Muscle of arm (tissue), 12 donors: ENCODE results near the gene COL20A1. TPM values are rescaled to one million over a fixed set of nuclear protein-coding genes. Genes with fewer than 3 reads are reported as not detected.

Source experiments
- DNase-seq: peaks from one replicate; pipeline ENCODE4 v3.0.0-alpha.2; 2013
- polyA plus RNA-seq, 12 donors: library from polyadenylated mRNA; unstranded; fragments of 120-200 nt; gene quantifications; one replicate each; pipeline ENCODE4 v1.2.1, GENCODE V29; 2013; ENCODE audit not compliant: insufficient read length in 12 of 12

The COL20A1 gene
- polyA plus RNA-seq, 12 donors, result 2.9 to 12.9 (median 4.7) TPM; not detected in 1

DNA sequence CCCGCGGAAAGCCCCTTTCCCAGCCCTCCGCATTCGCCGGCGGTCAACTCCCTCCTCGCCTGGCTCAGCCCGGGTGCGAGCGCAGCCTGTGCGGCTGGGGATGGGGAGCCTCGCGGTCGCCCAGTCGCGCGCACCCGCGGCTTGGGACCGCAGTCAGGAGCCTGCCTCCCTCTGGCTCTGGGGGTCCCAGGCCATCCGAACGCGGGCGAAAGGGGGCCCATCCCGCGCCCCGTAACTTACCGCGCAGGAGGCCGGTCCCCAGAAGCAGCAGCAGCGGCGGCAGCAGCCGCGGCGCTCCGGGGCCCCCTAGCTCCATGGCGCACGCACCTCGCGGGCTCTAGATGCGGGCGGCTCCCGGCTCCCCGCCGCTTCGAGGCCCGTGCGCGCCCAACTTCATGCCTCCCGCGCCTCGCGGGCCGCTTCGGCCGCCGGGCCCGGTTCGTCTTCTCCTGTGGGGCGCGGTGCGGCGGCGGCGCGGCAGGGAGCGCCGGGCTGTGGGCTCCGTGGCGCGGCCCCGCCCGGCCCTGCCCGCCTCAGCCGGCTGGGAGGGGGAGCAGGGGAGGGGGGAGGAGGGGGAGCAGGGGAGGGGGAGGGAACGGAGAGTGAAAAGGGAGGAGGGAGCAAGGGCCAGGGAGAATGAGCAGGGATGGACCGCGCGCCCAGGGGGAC, 68.0 kb downstream of the COL20A1 start, which contains the start of gene CHRNA4:
Gene CHRNA4, minus strand, starts transcription at position 500 of the 669 bp plus-strand sequence. Its CDS starts 184 bp downstream, at position 316.
- DNase-seq, result no peak

DNA sequence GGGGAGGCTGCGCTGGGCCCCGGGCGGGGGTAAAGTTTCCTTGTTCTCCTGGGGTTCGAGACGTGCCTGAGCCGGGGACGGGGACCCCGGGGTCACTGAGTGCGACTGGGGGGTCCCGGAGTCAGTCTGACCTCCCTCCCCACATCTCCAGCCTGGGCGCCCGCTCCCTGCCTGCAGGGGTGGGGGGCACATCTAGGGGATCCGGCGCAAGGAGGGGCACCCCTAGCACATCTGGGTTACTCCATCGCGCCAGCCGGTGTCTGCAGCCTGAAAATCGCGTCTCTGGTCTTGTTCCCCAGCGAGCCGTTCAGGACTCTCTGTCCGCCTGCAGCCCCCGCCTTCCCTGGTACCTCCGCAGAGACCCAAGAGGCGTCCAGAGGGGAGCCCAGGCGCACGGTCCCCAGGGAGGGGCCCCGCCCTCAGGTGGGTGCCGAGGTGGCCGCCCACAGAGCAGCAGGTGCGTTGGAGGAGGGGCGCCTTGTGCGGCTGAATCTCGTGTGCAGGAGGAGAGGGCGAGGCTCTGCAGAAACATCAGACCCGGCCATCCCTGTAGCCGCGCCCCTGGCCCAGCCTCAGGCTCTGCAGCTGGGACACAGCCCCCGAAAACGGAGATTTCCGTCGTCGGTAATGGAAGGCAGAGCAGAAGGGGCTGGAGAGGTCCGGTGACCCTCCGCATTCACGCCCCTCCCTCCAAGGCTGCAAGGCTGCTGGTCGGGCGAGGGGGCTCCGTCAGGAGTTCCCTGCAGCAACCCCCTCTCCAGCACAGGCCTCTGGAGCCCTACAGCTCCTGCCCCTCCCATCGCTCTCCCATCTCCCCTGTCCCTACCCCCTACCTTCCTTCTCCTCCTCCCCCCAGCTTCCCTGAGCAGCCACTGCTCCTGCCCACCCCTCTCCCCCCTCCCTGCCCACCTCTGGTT, 68.8 kb downstream of the COL20A1 start:
- no peak for DNase-seq

DNA sequence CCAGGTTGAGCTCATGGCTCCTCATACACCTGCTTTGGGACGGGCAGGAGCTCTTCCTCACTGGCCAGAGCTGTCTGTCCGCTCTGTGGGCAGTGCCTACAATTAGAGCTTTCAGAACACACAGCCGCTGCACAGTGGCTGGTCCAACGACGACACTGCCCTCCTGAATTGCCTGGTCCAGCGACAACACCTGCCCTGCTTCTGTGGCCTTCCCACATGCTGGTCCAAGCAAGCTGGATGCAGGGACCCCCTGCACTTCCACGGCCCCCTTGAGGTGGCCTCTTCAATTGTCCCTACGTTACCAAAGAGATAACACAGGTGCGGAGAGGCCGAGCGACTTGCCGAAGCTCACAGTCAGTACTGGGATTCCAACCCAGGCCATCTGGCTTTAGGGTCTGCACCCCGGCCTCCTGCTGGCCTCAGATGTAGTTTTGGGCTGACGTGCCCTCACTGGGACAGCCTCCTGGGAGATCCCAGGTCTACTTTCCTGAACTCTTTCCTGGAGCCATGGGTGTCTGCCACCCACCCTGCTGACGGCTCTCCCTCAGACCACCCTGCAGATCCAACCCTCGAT, 69.5 kb downstream of the COL20A1 start:
- DNase-seq, result no peak

DNA sequence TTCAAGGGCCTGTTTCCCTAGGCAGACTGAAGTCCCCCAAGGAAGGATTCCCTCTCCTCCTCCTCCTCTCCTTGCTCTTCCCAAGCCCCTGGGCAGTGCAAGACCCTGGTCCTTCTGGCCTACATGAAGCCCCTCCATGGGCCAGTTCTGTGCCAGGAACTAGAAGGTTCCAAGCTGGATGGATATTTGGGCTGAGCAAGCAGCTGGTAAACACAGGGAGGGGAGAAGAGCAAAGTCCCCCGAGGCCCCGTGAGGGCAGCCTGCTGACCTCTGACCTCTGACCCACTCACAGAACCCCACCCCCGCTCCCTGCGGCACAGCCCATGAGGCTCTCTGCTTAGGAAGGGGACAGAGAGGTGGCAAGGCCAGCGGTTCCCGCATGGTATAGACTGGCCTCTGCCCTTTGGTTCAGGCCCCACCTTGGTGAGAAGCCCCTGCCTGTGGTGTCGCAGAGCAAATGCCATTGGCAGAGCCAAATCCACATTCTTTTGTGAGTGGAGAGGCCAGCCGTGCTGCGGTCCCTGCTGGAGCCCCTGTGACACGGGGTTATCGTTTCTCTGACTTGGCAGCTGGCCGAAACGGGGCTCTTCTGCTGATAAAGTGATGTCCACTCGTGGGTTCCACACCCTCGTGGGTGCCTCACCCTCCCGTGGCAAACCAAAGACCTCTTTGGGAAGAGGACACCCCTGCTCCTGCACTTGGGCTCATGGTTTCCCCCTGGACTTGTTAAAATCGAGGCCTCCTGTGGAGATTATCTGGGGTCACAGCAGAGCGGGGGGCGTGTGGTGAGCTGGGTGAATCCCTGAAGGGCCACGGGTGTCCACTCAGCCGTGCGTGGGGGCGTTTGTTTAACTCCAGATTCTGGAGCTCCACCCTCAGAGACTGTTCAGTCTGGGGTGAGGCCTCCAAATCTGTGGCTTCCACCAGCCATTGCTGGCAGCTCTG, 70.3 kb downstream of the COL20A1 start:
- no peak for DNase-seq

DNA sequence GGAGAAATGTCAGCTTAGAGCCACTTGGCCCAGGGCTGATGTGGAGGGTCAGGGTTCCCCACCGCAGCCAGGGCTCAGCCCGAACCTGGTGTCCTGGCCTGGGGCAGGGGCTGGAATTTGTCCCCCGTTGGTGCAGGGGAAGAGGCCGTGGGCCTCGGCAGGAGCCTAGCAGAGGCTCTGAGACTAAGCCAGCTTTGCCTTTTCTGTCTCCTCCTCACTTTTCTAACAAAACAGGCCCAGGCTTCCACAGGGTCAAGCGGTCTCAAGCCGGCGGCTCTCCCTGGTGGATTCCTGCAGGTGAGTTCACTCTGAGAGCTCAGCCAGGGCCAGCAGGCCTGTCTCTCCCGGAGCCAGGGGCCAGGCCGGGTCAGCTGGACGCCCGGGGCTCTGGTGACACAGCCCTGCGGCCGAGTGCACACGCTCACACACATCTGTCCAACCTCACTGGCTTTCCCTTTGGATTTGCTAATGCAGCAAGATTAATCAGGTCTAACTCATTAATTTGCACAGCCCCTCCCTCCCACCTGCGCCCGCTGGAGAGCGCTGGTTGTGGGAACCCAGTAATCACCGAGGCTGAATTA, 71.1 kb downstream of the COL20A1 start:
- no peak for DNase-seq

DNA sequence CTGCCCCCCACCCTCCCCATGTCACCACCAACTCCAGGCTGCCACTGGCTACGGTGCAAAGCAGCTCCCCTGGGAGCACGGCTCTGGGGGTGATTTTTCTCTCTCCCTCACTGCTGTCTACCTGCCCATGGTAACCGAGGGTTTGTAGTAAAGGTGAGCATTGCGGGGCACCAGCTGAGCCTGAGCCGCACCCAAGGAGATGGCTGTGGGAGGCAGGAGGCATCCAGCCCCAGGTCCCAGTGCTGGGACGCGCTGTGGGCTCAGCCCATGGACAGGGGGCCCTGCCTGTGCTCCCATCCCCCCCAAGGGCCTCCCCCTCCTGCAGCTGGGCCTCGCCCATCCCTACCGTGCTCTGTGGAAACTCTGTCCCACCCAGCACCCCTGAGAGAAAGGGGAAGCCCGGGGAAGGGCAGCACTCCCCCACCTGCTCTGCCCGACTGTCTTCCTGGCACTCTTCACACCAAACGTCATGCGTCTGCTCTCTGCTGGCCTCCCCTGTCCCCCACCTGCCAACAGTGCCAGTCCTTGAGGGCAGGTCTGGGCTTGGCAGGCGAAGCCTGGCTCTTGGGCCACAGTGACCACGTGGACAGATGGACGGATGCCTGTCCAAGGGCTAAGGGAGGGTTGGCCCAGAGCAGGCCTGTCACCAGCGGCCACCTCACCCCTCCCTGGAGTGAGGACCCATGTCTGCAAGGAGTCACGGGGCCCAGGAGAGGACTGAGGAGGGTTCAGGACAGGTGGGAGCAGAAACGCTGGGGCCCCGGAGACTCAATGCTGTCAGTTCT, 72.0 kb downstream of the COL20A1 start:
- DNase-seq, result no peak

DNA sequence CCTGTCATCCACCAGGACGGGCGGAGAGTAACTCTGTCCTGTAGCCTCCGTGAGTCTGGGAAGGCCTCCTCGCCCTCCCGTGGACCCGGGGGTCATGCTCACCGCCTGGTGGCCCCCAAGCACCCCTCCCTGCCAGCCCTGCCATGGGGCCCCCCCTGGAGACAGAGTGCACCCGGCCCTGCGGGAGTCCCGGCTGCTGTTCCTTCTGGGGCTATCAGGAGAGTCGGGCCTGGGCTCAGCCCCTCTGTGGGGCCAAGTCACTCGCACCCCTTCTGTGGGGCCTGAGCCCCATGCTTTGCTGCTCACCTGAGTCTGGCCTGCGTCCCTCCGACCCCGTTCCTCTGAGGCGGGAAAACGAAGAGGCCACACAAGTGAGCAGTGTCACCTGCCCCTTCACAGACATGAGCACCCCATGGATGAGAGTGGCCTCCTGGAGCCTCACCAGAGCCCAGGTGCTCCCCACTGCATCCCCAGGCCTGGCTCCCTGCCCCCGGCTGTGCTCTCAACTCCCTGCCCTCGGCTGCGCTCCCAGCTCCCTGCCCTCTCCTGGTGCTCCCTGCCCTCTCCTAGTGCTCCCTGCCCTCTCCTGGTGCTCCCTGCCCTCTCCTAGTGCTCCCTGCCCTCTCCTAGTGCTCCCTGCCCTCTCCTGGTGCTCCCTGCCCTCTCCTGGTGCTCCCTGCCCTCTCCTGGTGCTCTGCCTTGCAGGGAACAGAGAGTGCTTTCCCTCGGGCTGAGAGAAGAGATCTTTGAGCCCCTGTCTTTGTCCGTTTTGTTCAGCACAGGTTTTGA, 72.8 kb downstream of the COL20A1 start:
- no peak for DNase-seq

DNA sequence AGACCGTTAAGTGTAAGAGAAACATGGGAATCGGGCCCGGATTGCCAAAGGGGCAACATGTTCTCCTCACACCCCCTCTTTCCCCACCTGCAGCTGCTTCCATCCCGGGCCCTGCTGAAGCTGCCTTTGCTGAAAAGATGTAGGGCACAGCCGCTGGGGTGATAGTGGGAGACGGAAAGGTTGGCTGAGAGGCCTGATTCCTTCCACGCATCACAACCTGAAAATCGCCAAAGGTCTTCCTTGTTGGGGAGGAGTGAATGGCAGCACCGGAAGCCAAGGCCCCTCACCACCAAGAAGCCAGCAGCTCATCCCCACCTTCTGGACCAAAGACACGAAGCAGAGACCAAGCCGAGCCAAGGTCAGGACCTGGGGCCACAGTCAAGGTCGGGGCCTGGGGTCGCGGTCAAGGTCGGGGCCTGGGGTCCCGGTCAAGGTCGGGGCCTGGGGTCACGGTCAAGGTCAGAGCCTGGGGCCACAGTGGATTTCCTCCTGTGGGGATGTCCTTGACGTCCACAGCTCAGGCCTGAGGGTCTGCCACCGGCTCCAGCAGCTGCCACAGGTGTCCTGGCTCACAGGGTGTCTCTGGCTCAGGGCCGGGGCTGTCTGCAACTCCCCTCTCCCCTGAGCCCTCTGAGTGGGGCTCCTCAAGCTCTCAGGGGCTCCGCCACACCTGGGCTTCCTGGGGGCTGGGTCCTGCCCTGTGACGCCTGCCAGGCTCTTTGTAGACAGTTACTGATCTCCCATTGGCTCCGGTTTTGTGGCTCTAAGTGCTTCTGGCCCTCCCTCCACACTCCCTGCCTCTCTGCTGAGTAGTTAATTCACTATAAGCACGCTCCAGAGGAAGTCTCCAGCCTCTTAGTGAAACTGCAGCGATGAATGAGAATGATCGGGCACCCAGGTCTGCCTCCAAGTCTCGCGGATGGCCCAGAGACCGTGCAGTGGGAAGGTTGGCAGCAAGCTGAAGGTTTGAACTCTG, 73.7 kb downstream of the COL20A1 start:
- no peak for DNase-seq

DNA sequence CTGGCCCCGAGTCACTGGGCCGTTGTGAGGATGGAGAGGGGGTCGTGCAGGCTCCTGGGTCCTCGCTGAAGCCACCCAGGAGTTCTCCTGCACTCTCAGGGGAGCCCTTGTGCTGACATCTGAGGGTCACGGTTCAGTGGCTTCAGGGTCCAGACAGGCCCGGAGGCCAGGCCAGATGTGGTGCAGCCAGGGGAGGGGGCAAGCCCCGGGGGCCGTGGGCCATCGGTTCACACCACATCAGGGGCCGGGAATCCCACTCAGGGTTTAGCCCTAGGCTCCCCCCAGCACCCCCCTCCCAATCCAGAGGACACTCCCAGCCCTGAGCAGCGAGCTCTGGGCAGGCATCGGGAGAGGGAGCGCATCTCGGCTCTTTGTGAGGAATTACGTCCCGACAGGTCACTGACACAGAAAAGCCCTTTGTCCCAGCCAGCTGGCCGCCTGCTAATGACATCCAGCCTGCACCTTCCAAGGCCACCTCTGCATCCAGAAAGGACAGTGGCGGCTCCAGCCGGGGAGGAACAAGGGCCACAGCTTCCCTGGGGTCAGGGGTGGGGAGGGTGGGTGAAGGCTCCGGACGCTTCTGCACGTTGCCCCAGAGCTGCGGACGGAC, 74.6 kb downstream of the COL20A1 start:
- no peak for DNase-seq

DNA sequence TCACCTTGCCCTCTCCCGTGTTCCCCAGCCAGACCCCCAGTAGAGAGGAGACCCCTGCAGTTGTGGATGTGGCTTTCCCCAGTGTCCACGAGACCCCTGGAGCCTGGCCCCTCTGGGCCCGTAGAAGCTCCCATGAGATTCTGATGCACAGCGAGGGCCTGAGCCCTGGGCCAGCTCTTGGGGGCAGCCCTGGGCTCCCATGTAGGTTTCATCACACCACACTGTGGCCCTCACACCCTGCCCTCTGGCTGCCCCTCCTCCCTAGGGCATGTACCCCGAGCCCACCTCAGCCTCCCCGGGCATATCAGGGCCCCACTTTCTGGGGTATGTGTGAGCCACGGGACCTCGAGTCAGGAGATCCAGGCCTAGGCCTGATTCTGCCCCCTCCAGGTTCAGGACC, 75.2 kb downstream of the COL20A1 start:
- DNase-seq, result no peak

DNA sequence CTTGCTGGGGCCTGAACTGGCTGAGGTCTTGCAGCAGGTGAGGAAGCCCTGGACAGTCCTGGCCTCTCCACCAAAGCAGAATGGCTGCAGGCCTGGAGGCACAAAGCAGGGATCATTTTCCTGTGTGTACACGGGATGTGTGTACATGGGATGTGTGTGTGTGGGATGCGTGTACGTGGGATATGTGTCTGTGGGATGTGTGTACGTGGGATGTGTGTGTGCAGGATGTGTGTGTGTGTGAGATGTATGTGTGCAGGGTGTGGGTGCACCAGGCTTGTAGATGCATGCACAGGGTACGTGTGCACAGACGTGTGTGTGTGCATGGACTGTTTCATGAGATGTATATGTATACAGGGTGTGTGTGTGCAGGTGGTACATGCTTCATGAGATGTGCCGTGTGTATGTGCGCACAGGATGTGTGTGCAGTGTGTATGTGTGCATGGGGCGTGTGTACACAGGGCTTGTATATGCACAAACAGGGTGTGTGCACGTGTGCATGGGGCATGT, 76.1 kb downstream of the COL20A1 start:
- DNase-seq, result no peak

DNA sequence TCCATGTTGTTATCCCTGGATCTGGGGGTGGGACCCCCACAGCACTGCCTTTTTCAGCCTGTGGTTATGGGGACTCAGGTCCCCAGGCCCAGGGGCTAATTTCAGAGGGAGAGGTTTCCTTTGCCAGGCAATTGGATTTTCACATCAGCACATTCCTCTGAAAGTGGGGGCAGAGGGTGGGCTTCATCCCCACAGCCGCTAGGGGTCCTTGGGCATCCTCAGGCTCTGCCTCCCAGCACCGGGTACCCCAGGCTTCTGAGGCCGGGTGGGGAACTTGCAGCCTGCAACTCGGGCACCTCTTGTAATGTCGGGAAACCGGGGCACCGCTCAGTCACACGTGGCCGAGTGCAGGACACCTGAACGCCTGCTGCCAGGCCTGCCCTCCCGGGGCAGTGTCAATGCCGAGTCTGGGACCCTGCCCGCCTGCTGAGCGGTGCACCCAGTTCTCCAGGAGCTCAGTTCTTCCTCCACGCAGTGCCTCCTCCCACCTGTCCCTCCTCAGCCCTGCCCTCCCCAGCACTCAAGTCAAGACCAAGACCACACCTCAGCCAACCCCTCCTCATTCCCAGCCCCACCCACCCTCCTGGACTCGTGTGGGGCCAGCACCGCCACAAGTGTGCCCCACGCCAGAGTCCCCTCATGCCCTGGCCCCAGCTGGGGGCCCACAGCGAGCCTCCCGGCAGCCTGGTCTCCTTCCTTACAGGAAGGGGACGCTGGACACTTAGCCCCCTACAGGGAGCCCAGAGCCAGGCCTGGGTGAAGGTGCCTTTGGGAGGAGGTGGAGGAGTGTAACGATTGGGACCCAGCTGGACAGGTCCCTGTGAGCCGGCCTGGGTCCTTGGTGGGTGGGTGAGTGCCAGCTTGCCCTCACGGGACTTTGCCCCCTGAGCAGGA, 77.0 kb downstream of the COL20A1 start:
- DNase-seq, result no peak

DNA sequence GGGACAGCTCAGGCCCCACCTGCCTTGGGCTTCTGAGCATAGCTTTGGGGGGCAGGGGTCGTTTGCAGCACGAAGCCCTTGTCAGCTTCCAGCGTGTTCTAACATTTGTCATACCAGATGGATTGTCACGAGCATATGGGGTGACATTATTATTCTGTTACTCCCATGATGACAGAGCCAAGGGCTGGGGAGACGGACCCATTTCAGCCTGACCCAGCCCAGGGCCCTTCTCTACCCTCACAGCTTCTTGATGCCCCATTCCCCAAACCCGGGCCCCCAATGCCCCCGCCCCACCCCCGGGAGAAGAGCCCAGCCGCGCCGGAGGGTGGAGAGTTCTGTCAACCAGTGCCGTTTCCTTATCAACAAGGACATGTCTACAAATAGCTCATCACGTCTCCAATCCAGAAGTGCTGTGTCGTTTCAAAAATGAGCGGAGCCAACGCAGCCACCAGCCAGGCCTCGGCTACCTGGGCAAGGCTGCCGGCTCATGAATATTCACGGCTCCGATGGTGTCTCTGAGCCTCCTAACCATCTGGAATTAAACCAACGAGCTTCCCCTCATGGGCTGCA, 77.7 kb downstream of the COL20A1 start:
- no peak for DNase-seq

DNA sequence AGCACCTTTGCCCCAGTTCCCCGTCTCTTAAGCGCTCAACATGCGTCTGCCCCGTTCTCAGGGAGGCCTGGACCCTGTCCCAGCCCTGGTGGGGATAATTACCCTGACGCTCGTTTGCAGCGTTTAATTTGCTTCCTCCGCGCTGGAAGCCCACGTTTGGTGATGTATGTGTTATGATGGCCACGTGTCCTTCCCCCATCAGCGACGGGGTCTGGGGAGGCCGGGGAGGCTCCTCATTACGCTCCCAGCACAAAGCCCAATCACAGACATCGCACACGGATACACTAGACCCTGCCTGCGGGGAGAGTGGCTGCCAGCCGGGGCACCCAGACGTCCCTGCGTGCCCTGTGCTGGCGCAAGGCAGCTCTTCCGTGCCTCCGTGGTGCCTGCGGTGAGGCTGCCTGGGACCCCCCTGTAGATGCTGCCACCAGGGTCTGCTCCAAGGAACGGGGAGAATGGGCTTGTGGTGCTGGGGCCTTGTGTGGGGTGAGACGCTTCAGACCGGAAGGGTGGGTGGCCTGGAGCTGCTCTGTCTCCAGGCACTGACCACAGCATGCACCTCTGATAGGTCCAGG, 78.4 kb downstream of the COL20A1 start:
- DNase-seq, result no peak
